GM18526 (cell line): ENCODE results near the gene PUS7L.

ENCODE experiments used
- POLR2A ChIP-seq: IDR thresholded peaks from 3 replicates; pipeline ENCODE4 v1.6.1; 2011; ENCODE audit not compliant: insufficient read length; ENCODE audit errors: extremely low read depth

PUS7L gene

GRCh38 chr12:43760396-43760795 lies 1.8 kb upstream of the PUS7L start:
- TF ChIP-seq POLR2A: no peak

- TF ChIP-seq POLR2A: no peak
Measured at GRCh38 chr12:43758247-43758727, 303 bp downstream of the PUS7L start.

- TF ChIP-seq POLR2A: no peak
Measured at GRCh38 chr12:43754015-43754414, 4.6 kb downstream of the PUS7L start.

GRCh38 chr12:43750814-43751213 lies 7.8 kb downstream of the PUS7L start:
- no peak for TF ChIP-seq POLR2A

- no peak for TF ChIP-seq POLR2A
Measured at GRCh38 chr12:43749016-43749415, 9.6 kb downstream of the PUS7L start.

GRCh38 chr12:43744826-43745225 lies 13.8 kb downstream of the PUS7L start:
- no peak for TF ChIP-seq POLR2A

- no peak for TF ChIP-seq POLR2A
Measured at GRCh38 chr12:43742106-43742505, 16.5 kb downstream of the PUS7L start.

GRCh38 chr12:43740511-43741100 lies 18.0 kb downstream of the PUS7L start:
- no peak for TF ChIP-seq POLR2A

GRCh38 chr12:43737646-43738045 lies 20.9 kb downstream of the PUS7L start:
- TF ChIP-seq POLR2A: no peak

GRCh38 chr12:43736927-43737440 lies 21.6 kb downstream of the PUS7L start:
- no peak for TF ChIP-seq POLR2A

- no peak for TF ChIP-seq POLR2A
Measured at GRCh38 chr12:43733687-43734086, 24.9 kb downstream of the PUS7L start.

- no peak for TF ChIP-seq POLR2A
Measured at GRCh38 chr12:43730283-43730682, 28.3 kb downstream of the PUS7L start.

- TF ChIP-seq POLR2A: no peak
Measured at GRCh38 chr12:43728698-43729097, 29.9 kb downstream of the PUS7L start.

- TF ChIP-seq POLR2A: no peak
Measured at GRCh38 chr12:43728117-43728516, 30.5 kb downstream of the PUS7L start.

- TF ChIP-seq POLR2A: no peak
Measured at GRCh38 chr12:43723134-43723533, 35.5 kb downstream of the PUS7L start.

- TF ChIP-seq POLR2A: no peak
Measured at GRCh38 chr12:43722621-43723020, 36.0 kb downstream of the PUS7L start.

GRCh38 chr12:43711348-43711747 lies 47.2 kb downstream of the PUS7L start:
- TF ChIP-seq POLR2A: no peak
